ENCODE measurements around the gene BICDL1. TPM values are rescaled to one million over a fixed set of nuclear protein-coding genes. Genes with fewer than 3 reads are reported as not detected.

Gene BICDL1
- total RNA-seq, 4 donors from 2014 or later, result 58.6 to 219 (median 61.6) TPM; not detected in 1

DNA sequence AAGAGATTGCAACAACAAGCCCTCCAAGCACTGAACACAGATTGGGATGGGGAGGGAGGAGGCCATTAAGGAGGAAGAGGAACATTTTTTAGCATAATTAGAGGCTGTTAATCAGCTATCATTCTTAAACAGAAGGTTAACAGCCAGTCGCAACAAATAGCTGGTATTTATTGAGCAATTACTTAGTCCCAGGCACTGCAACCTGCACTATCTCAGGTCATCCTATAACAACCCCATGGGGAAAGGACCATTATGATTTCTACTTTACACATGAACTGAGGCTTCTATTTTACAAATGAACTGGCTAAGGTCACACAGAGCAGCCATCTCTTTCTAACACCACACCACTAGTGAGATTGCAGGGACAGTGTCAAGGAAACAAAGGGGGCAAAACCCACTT is 117.1 kb downstream of the BICDL1 start:
- TF ChIP-seq, protein P1, sequence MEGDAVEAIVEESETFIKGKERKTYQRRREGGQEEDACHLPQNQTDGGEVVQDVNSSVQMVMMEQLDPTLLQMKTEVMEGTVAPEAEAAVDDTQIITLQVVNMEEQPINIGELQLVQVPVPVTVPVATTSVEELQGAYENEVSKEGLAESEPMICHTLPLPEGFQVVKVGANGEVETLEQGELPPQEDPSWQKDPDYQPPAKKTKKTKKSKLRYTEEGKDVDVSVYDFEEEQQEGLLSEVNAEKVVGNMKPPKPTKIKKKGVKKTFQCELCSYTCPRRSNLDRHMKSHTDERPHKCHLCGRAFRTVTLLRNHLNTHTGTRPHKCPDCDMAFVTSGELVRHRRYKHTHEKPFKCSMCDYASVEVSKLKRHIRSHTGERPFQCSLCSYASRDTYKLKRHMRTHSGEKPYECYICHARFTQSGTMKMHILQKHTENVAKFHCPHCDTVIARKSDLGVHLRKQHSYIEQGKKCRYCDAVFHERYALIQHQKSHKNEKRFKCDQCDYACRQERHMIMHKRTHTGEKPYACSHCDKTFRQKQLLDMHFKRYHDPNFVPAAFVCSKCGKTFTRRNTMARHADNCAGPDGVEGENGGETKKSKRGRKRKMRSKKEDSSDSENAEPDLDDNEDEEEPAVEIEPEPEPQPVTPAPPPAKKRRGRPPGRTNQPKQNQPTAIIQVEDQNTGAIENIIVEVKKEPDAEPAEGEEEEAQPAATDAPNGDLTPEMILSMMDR (IDR thresholded peaks at IDR 0.05), result no peak
- ATAC-seq (ENCODE audit: low FRiP score), result no peak

DNA sequence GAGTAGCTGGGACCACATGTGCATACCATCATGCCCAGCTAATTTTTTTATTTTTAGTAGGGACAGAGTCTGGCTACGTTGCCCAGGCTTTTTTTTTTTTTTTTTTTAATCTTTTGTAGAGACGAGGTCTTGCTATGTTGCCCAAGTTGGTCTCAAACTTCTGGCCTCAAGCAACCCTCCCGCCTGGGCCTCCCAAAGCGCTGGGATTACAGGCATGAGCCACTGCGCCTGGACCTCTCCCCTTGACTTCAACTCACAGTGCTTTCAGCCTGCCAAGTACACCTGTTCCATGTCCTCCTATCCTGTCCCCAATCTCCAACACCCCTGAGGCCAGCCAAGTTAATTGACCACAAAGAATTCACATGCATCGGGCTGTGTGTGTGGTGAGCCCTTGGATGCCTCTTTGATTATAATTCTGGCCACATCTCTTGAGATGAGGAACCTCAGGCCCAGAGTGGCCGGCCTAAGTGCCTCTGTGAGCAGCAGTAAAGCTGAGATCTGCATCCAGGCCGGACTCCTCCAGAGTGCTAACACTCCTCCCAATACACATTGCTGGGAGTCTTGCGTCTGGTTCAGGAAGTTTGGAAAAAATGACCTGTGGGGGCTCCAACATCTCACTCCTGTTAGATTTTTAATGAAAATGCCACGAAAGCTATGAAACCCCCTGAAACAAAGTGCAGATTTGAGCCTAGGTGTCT is 120.7 kb downstream of the BICDL1 start:
- DNase-seq (ENCODE audit: low spot score), result no peak
- ATAC-seq (ENCODE audit: low FRiP score), result no peak
- TF ChIP-seq, protein P1 (IDR thresholded peaks at IDR 0.05), result no peak

More for the DNA sequence above, 117.1 kb downstream of the BICDL1 start:
- DNase-seq (ENCODE audit: low spot score), result no peak

DNA sequence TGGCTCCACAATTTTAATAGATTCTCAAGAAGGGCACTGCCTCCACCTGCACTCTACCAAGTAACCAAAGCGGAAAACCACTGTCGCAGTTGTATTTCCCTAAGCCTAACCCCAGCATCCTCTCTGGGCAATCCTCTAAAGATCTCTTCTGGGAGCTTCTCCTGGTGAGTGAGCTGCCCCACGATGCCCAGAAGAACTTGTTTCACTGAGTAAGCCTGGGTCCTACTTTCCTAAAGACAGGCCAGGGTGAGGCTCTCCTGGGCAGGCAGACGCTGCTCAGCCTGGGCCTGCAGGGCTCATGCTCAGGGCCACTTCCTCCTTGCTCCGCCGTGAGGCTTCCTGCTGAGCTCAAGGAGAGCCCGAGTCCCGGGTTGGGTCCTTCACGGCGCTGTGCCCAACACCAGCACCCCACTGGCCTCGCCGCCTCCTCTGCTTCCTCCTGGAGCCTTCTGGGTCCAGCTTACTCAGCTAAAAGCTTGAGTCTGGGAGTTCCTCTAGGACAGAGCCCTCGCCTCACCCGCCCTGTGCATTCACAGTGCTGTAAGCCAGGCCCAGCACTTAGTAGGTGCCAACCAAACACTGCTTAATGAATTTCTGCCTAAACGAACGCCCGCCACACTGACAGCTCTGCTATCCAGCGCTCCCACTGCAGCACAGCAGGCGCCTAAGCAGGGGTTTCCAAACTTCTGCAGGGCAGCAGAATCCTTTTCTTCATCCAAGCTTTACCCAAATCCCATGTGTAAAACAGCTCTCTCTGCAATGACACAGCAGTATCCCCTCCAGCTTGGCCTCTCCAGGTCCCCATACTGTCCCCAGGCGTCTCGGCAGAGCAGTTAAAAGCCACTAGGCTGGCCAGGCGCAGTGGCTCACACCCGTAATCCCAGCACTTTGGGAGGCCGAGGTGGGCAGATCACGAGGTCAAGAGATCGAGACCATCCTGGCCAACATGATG is 121.8 kb downstream of the BICDL1 start:
- no peak for DNase-seq (ENCODE audit: low spot score)
- ATAC-seq (ENCODE audit: low FRiP score), result peak; percentile 23

DNA sequence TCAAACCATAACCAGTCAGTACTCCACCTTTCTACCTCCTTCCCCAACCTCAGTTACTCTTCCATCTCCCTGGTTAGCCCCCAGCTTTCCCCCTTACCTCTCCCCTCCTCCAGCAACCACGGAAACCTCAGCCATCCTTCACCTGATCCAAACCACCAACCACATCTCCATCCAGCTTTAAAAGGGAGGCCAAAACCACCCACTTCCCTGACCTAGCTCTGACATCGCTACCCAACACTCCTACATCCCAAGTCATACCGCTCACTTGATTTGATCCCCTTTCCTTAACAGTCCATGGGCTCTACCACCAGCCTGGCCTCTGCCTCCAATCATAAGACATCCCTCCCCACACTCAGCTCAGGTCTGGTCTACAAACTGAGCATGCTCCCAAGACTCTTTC is 126.0 kb downstream of the BICDL1 start:
- DNase-seq (ENCODE audit: low spot score) (no peak), ATAC-seq (ENCODE audit: low FRiP score) (no peak)
- TF ChIP-seq, protein P1 (IDR thresholded peaks at IDR 0.05), result no peak

More for the DNA sequence above, 121.8 kb downstream of the BICDL1 start:
- TF ChIP-seq, protein P1 (IDR thresholded peaks at IDR 0.05), result no peak

DNA sequence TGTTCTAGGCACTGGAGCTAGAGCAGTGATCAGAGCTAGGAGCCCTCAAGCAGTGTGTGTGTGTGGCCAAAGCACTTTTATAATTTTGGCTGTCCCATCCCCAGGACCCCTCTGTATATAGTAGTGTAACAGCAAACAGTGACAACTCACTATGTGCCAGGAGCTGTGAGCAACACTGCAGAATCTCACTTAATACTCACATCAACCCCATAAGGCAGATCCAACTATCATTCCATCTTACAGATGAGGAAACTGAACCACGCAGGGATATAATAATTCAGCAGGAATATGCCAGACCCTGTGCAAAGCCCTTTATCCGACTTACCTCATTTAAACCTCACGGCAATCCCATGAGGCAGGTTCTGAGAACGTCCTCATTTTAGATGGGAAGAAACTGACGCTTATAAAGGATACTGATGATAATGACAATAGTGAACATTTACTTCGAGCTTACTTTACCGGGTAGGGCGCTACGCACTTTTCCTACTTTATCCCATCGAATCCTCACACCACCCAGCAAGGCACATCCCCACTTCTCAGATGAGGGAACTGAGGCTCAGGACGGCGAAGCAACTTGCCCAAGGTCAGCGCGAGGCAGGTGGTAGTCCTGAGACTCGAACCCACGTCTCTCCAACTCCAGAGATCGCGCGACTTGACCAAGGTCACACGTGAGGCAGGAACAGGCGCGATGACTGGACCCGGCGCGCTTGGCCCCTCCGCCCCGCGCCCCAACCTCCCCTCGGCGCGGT is 126.8 kb downstream of the BICDL1 start:
- TF ChIP-seq, protein P1 (IDR thresholded peaks at IDR 0.05), result no peak
- ATAC-seq (ENCODE audit: low FRiP score), result no peak
- DNase-seq (ENCODE audit: low spot score), result no peak

DNA sequence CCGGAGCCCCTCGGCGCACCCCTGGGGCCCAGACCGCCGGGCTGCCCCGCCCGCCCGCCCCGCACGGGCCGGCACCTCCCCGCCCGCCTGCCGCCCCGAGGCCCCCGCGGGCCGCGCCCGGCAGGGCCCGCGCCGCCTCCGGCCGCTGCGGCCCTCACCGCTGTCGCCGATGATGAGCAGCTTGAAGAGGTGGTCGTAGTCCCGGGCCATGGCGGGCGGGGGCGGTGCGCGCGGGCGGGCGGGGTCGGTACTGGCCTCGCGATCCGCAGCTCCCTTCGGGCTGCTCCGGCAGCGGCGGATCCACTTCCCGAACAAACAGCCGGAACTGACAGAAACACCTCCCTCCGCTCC is 127.4 kb downstream of the BICDL1 start, which contains the start of gene RAB35:
TSS of gene RAB35 (minus strand) at position 313 of the 351 bp plus-strand sequence. CDS start at position 210, 103 bp downstream.
- peak; percentile 38 for ATAC-seq (ENCODE audit: low FRiP score)
- DNase-seq (ENCODE audit: low spot score), result no peak
- TF ChIP-seq, protein P1 (IDR thresholded peaks at IDR 0.05), result no peak
